Progenitor cell of endocrine pancreas (in vitro differentiated cells): ENCODE measurements around the gene PDZRN4. TPM values are rescaled to one million over a fixed set of nuclear protein-coding genes. Genes with fewer than 3 reads are reported as not detected.

Source experiments
- DNase-seq: peaks from one replicate; pipeline ENCODE4 v3.0.0; 2021; ENCODE audit warnings: low spot score; ENCODE audit not compliant: unreplicated experiment
- H3K27ac Mint-ChIP-seq: 2 replicates; pipeline ENCODE4 v1.8.0; 2021; ENCODE audit warnings: mild to moderate bottlenecking, moderate library complexity, mixed read lengths
- H3K27me3 Mint-ChIP-seq: 2 replicates; pipeline ENCODE4 v1.8.0; 2021; ENCODE audit warnings: mixed read lengths
- H3K36me3 Mint-ChIP-seq: 2 replicates; pipeline ENCODE4 v1.8.0; 2022; ENCODE audit warnings: mixed read lengths; ENCODE audit not compliant: insufficient read depth
- H3K4me1 Mint-ChIP-seq: 2 replicates; pipeline ENCODE4 v1.8.0; 2021; ENCODE audit warnings: low read depth, mixed read lengths
- H3K4me3 Mint-ChIP-seq: 2 replicates; pipeline ENCODE4 v1.8.0; 2021; ENCODE audit warnings: low read depth, mild to moderate bottlenecking, moderate library complexity, mixed read lengths
- H3K9me3 Mint-ChIP-seq: 2 replicates; pipeline ENCODE4 v1.8.0; 2021; ENCODE audit warnings: low read depth, mixed read lengths
- total RNA-seq: library from RNA; stranded (reverse); gene quantifications from 2 replicates; pipeline ENCODE4 v1.2.1, GENCODE V29; 2021
- TF ChIP-seq, protein P1 (sequence below): fragments of 200-600 bp; sonication (generic); IDR thresholded peaks from one replicate; pipeline ENCODE4 v1.5.0; 2021; ENCODE audit warnings: antibody characterized with exemption, mild to moderate bottlenecking; ENCODE audit not compliant: unreplicated experiment

PDZRN4 gene
- total RNA-seq, 1 donor from 2014 or later = 0.12 TPM

DNA sequence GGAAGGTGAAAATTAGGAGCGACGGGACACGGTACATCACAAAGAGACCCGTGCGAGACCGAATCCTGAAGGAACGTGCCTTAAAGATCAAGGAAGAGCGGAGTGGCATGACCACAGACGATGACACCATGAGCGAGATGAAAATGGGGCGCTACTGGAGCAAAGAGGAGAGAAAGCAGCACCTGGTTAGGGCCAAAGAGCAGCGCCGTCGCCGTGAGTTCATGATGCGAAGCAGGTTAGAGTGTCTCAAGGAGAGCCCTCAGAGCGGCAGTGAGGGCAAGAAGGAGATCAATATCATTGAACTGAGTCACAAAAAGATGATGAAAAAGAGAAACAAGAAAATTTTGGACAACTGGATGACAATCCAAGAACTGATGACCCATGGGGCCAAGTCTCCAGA, 385.3 kb downstream of the PDZRN4 start:
- no peak for DNase-seq
- H3K27ac Mint-ChIP-seq = no peak overlapping the region
- no peak overlapping the region for H3K4me3 Mint-ChIP-seq
- no peaks in the 10 kb centered on the region for H3K4me1 Mint-ChIP-seq
- H3K27me3 Mint-ChIP-seq = no peaks in the 10 kb centered on the region
- no peaks in the 10 kb centered on the region for H3K9me3 Mint-ChIP-seq
- TF ChIP-seq, protein P1, sequence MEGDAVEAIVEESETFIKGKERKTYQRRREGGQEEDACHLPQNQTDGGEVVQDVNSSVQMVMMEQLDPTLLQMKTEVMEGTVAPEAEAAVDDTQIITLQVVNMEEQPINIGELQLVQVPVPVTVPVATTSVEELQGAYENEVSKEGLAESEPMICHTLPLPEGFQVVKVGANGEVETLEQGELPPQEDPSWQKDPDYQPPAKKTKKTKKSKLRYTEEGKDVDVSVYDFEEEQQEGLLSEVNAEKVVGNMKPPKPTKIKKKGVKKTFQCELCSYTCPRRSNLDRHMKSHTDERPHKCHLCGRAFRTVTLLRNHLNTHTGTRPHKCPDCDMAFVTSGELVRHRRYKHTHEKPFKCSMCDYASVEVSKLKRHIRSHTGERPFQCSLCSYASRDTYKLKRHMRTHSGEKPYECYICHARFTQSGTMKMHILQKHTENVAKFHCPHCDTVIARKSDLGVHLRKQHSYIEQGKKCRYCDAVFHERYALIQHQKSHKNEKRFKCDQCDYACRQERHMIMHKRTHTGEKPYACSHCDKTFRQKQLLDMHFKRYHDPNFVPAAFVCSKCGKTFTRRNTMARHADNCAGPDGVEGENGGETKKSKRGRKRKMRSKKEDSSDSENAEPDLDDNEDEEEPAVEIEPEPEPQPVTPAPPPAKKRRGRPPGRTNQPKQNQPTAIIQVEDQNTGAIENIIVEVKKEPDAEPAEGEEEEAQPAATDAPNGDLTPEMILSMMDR = no peak
- no peaks in the 10 kb centered on the region for H3K36me3 Mint-ChIP-seq

DNA sequence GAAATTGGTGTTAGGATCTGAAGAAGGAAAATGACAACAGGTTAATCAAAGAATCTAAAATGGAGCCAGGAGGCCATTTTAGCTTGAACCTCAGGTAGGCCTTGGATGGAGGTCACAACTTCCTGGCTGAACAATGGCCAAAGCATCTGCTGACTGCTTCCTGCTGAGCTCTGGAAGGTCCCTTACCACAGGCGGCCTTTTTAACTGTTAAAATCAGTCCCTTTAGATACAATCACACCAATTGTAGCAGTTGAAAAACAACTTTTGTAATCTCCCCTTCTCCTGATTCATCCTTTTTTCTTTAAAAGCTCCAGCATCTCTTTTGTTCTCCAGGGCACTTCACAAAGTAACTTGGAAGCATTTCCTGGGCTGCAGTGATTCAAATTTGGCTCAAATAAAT, 388.8 kb downstream of the PDZRN4 start:
- H3K27ac Mint-ChIP-seq = no peak overlapping the region
- H3K27me3 Mint-ChIP-seq = no peaks in the 10 kb centered on the region
- DNase-seq = no peak

DNA sequence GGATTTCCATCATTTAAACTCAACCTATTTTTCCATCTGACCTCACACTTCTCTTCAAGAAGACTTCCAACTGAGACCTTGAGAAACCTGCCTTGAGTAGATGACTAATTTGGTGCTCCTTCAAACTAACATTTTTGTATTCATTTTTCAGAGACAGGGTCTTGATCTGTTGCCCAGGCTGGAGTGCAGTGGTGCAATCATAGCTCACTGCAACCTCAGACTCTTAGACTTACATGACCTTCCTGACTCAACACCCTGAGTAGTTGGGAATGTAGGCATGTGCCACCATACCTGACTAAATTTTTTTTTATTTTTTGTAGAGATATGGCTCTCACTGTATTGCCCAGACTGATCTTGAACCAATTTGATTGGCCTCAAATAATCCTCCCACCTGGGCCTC, 389.9 kb downstream of the PDZRN4 start:
- H3K4me3 Mint-ChIP-seq = no peak overlapping the region
- no peak for DNase-seq
- no peaks in the 10 kb centered on the region for H3K9me3 Mint-ChIP-seq
- H3K4me1 Mint-ChIP-seq = no peaks in the 10 kb centered on the region
- TF ChIP-seq, protein P1 = no peak
- no peak overlapping the region for H3K27ac Mint-ChIP-seq
- H3K36me3 Mint-ChIP-seq = no peaks in the 10 kb centered on the region
- no peaks in the 10 kb centered on the region for H3K27me3 Mint-ChIP-seq

More for the DNA sequence above, 388.8 kb downstream of the PDZRN4 start:
- no peaks in the 10 kb centered on the region for H3K4me1 Mint-ChIP-seq
- no peak overlapping the region for H3K4me3 Mint-ChIP-seq
- TF ChIP-seq, protein P1 = no peak
- H3K9me3 Mint-ChIP-seq = no peaks in the 10 kb centered on the region
- H3K36me3 Mint-ChIP-seq = no peaks in the 10 kb centered on the region

DNA sequence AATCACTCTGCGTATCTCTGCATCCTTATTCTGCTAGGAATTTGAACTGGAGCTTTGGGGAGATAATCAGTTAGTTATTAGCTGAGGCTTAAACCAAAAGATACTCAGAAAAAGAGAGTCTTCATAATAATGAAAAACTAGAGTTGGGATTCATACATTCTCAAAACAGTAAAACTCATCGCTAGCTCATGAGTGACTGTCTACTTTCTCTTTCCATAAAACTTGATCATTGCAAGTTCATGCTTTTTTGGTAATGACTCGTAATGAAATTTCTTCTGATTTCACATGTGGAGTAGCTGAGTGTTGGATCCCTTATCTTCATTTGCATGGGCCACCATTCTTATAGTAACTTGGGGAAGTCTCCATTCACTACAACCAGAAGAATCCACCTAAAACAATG, 397.7 kb downstream of the PDZRN4 start:
- Mint-ChIP-seq H3K27ac (no peak overlapping the region), H3K4me3 (no peak overlapping the region), H3K36me3 (no peaks in the 10 kb centered on the region), H3K27me3 (no peaks in the 10 kb centered on the region), H3K9me3 (no peaks in the 10 kb centered on the region), H3K4me1 (no peaks in the 10 kb centered on the region)
- no peak for DNase-seq
- TF ChIP-seq, protein P1 = no peak

DNA sequence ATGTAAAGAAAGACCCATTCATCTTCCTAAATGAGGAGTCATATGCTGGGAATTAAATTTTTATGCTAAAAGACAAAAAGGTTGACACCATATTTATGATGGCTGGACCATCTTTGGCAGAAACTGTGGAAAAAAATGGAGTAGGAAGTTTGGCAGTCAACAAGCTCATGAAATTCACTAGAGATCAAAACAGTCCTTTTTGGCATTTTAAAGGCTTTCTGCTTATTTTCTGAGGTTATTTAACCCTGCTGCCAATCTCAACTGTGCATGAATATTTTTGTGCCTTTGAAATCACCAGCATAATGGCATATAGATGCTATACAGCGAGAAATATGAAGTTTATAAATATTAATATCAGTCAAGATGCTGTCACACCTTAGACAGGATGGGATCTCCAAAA, 399.5 kb downstream of the PDZRN4 start:
- TF ChIP-seq, protein P1 = no peak
- Mint-ChIP-seq H3K36me3 (no peaks in the 10 kb centered on the region), H3K27me3 (no peaks in the 10 kb centered on the region), H3K4me1 (no peaks in the 10 kb centered on the region), H3K4me3 (no peak overlapping the region), H3K27ac (no peak overlapping the region), H3K9me3 (no peaks in the 10 kb centered on the region)
- DNase-seq = no peak
